PC-9 (cell line): ENCODE data around the gene SORT1. TPM values are rescaled to one million over a fixed set of nuclear protein-coding genes. Genes with fewer than 3 reads are reported as not detected.
A peak's percentile ranks its signal among the peaks of the same experiment; 100 is the strongest.

Experiments
- BruUV-seq: library from RNA; stranded (reverse); fragments of 400-500 nt; replicated peaks from 2 replicates; lab custom pipeline; 2021; lab: Mats Ljungman, UMichigan
- CTCF ChIA-PET: fragments of 300-600 bp; sonication (Branson Sonifier 250); formaldehyde crosslinking; loops from one replicate; lab custom pipeline; 2022; ENCODE audit warnings: antibody characterized with exemption; lab: Charles Lee
- POLR2A ChIA-PET: fragments of 300-600 bp; sonication (Branson Sonifier 250); formaldehyde crosslinking; loops from one replicate; lab custom pipeline; 2022; ENCODE audit warnings: antibody characterized with exemption; ENCODE audit not compliant: unreplicated experiment; lab: Charles Lee
- DNase-seq, 2 experiments: peaks; one replicate each; pipeline versions ENCODE4 v3.0.0 to v3.0.0-alpha.2; 2015 to 2022; ENCODE audit warnings: mixed read lengths in 1 of 2
- H2AFZ ChIP-seq: fragments of 200-600 bp; sonication (generic); 2 replicates; pipeline ENCODE4 v1.8.1; 2017; ENCODE audit warnings: antibody characterized with exemption
- H3F3A ChIP-seq: fragments of 200-600 bp; sonication (generic); 2 replicates; pipeline ENCODE4 v1.8.1; 2017; ENCODE audit warnings: antibody characterized with exemption, mild to moderate bottlenecking, low read depth; ENCODE audit not compliant: insufficient read depth
- H3K27ac ChIP-seq: fragments of 200-600 bp; sonication (generic); 2 replicates; pipeline ENCODE4 v1.6.1; 2016; ENCODE audit warnings: mixed run types
- H3K27me3 ChIP-seq: fragments of 200-600 bp; sonication (generic); 2 replicates; pipeline ENCODE4 v1.6.1; 2016; ENCODE audit warnings: low read depth, mixed run types; ENCODE audit not compliant: insufficient read depth
- H3K36me3 ChIP-seq: fragments of 200-600 bp; sonication (generic); 2 replicates; pipeline ENCODE4 v1.6.1; 2016; ENCODE audit warnings: low read depth, mixed run types
- H3K4me1 ChIP-seq: fragments of 200-600 bp; sonication (generic); replicated peaks from 2 replicates; pipeline ENCODE4 v1.6.1; 2016; ENCODE audit warnings: mixed run types; ENCODE audit not compliant: insufficient read depth
- H3K4me2 ChIP-seq: fragments of 200-600 bp; sonication (generic); 2 replicates; pipeline ENCODE4 v1.6.1; 2017; ENCODE audit warnings: mixed run types
- H3K4me3 ChIP-seq: fragments of 200-600 bp; sonication (generic); 2 replicates; pipeline ENCODE4 v1.6.1; 2016; ENCODE audit warnings: mixed run types
- H3K79me2 ChIP-seq: fragments of 200-600 bp; sonication (generic); 2 replicates; pipeline ENCODE4 v1.6.1; 2017; ENCODE audit warnings: low read depth, mixed run types
- H3K9me2 ChIP-seq: fragments of 200-600 bp; sonication (generic); 2 replicates; pipeline ENCODE4 v1.8.1; 2017; ENCODE audit warnings: mild to moderate bottlenecking; ENCODE audit not compliant: insufficient read depth
- H3K9me3 ChIP-seq: fragments of 200-600 bp; sonication (generic); 2 replicates; pipeline ENCODE4 v1.8.1; 2016; ENCODE audit warnings: low read depth; ENCODE audit not compliant: insufficient read depth
- H4K20me1 ChIP-seq: fragments of 200-600 bp; sonication (generic); 2 replicates; pipeline ENCODE4 v1.8.1; 2017; ENCODE audit not compliant: insufficient read depth
- EZH2 ChIP-seq: fragments of 200-600 bp; sonication (generic); IDR thresholded peaks from 2 replicates; pipeline ENCODE4 v1.8.0; 2017; ENCODE audit warnings: antibody characterized with exemption, low read depth
- intact Hi-C: fragments of 100-400 bp; cut with micrococcal nuclease; formaldehyde crosslinking; loops from one replicate; pipeline ENCODE4 v1.10.0; 2022; ENCODE audit not compliant: unreplicated experiment
- total RNA-seq: library from RNA; stranded (reverse); gene quantifications from 2 replicates; pipeline ENCODE4 v1.2.3, GENCODE V29; 2021
- TF ChIP-seq, protein P1 (sequence below): fragments of 200-600 bp; sonication (generic); conservative IDR thresholded peaks from 2 replicates; pipeline ENCODE4 v1.6.1; 2017; ENCODE audit warnings: mixed run types, antibody characterized with exemption, mild to moderate bottlenecking, moderate library complexity

The SORT1 gene
- total RNA-seq, 1 experiment from 2014 or later: 25.7 TPM

DNA sequence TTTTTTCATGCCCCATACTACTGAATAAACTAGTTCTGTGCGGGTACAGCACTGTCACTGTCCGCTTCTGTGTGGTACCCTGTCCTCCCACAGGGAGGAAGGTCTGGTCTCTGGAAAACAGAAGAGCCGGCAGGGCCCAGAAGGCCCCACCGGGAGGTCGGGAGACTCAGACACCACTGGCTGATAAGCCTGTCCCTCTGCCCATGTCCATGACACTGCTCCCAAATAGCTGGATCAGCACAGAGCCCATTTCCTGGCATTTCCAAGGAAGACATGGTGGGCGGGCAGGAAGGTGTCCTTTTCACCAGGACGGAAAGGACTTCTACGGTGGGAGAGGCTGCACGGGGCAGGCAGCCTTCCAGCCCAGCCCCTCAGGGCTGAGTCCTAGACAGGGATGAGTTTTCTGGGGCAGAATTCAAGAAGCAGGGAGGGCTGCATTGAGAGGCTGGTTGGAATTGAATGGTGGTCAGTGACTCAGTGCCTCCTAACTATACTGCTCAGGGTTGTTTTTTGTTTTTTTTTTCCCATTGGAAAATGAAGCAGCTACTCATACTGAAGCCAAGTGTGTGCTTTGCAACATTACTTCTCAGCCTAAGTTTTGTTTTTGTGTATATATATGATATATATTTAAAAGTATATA, 121.9 kb downstream of the SORT1 start:
- BruUV-seq: no TSS peak
- TF ChIP-seq, protein P1, sequence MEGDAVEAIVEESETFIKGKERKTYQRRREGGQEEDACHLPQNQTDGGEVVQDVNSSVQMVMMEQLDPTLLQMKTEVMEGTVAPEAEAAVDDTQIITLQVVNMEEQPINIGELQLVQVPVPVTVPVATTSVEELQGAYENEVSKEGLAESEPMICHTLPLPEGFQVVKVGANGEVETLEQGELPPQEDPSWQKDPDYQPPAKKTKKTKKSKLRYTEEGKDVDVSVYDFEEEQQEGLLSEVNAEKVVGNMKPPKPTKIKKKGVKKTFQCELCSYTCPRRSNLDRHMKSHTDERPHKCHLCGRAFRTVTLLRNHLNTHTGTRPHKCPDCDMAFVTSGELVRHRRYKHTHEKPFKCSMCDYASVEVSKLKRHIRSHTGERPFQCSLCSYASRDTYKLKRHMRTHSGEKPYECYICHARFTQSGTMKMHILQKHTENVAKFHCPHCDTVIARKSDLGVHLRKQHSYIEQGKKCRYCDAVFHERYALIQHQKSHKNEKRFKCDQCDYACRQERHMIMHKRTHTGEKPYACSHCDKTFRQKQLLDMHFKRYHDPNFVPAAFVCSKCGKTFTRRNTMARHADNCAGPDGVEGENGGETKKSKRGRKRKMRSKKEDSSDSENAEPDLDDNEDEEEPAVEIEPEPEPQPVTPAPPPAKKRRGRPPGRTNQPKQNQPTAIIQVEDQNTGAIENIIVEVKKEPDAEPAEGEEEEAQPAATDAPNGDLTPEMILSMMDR: no peak
- no peak for TF ChIP-seq EZH2
- H3K4me2 ChIP-seq: peak overlapping the region; percentile 80
- H3K36me3 ChIP-seq: no peaks in the 10 kb centered on the region
- no peaks in the 10 kb centered on the region for H3K9me3 ChIP-seq
- H3F3A ChIP-seq: peaks cover 54% of the 10 kb centered on the region
- H3K27ac ChIP-seq: peak overlapping the region; percentile 78
- ChIA-PET POLR2A (interaction anchor here (0.6 to 0.9 kb wide), 4 partner anchors 48 to 151 kb away, joined by 3 to 17 read pairs (median 5); no protein-coding TSS in a partner anchor), CTCF (interaction anchor here (0.6 to 1.5 kb wide), 3 partner anchors 12 to 123 kb away, joined by 3 to 11 read pairs (median 6); no protein-coding TSS in a partner anchor)
- peak overlapping the region; percentile 46; the same call in 1 of the 2 replicates for H2AFZ ChIP-seq
- H3K27me3 ChIP-seq: no peaks in the 10 kb centered on the region
- H3K79me2 ChIP-seq: peaks cover 38% of the 10 kb centered on the region
- intact Hi-C loops: loop anchor here (1.0 kb wide), 1 partner anchor 122 kb away; no protein-coding TSS in a partner anchor
- no peaks in the 10 kb centered on the region for H4K20me1 ChIP-seq
- no peak for DNase-seq
- peaks cover 57% of the 10 kb centered on the region for H3K4me1 ChIP-seq
- H3K9me2 ChIP-seq: no peaks in the 10 kb centered on the region
- peak overlapping the region; percentile 49 for H3K4me3 ChIP-seq

DNA sequence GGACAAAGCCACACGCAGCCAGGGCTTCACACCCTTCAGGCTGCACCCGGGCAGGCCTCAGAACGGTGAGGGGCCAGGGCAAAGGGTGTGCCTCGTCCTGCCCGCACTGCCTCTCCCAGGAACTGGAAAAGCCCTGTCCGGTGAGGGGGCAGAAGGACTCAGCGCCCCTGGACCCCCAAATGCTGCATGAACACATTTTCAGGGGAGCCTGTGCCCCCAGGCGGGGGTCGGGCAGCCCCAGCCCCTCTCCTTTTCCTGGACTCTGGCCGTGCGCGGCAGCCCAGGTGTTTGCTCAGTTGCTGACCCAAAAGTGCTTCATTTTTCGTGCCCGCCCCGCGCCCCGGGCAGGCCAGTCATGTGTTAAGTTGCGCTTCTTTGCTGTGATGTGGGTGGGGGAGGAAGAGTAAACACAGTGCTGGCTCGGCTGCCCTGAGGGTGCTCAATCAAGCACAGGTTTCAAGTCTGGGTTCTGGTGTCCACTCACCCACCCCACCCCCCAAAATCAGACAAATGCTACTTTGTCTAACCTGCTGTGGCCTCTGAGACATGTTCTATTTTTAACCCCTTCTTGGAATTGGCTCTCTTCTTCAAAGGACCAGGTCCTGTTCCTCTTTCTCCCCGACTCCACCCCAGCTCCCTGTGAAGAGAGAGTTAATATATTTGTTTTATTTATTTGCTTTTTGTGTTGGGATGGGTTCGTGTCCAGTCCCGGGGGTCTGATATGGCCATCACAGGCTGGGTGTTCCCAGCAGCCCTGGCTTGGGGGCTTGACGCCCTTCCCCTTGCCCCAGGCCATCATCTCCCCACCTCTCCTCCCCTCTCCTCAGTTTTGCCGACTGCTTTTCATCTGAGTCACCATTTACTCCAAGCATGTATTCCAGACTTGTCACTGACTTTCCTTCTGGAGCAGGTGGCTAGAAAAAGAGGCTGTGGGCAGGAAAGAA, 122.9 kb downstream of the SORT1 start:
- peak overlapping the region; percentile 49 for H3K4me3 ChIP-seq
- H3K4me1 ChIP-seq: peaks cover 57% of the 10 kb centered on the region
- no peaks in the 10 kb centered on the region for H3K27me3 ChIP-seq
- ChIA-PET POLR2A (no interaction called here), CTCF (interaction anchor here (0.7 kb wide), 1 partner anchor 209 kb away, joined by 5 read pairs; the partner anchor contains the start of gene ATXN7L2)
- H4K20me1 ChIP-seq: no peaks in the 10 kb centered on the region
- no peaks in the 10 kb centered on the region for H3K36me3 ChIP-seq
- H3K79me2 ChIP-seq: peaks cover 28% of the 10 kb centered on the region
- peak; percentile 88 to 99 for DNase-seq
- no peaks in the 10 kb centered on the region for H3K9me2 ChIP-seq
- peak overlapping the region; percentile 80 for H3K4me2 ChIP-seq
- no peaks in the 10 kb centered on the region for H3K9me3 ChIP-seq
- H3K27ac ChIP-seq: peak overlapping the region; percentile 78
- intact Hi-C loops: loop anchor here (1.0 kb wide), 2 partner anchors 12 to 123 kb away; no protein-coding TSS in a partner anchor
- peaks cover 50% of the 10 kb centered on the region for H3F3A ChIP-seq
- peak overlapping the region; percentile 54; the same call in 1 of the 2 replicates for H2AFZ ChIP-seq
- TF ChIP-seq, protein P1: no peak
- no peak for TF ChIP-seq EZH2
- BruUV-seq: no TSS peak
